Mononuclear cell (primary cell): Measurements from ENCODE around the gene HMX2. TPM values are rescaled to one million over a fixed set of nuclear protein-coding genes. Genes with fewer than 3 reads are reported as not detected.

ENCODE experiments used
- H3K27me3 ChIP-seq: 2 replicates; pipeline ENCODE4 v1.6.0; 2011; ENCODE audit warnings: low read length, control low read depth; ENCODE audit not compliant: insufficient read depth
- H3K4me1 ChIP-seq: 2 replicates; pipeline ENCODE4 v1.5.1; 2011; ENCODE audit warnings: mild to moderate bottlenecking, low read length, control low read depth; ENCODE audit not compliant: insufficient read depth
- H3K4me3 ChIP-seq: 2 replicates; pipeline ENCODE4 v1.5.1; 2011; ENCODE audit warnings: mild to moderate bottlenecking, low read length, moderate library complexity
- H3K9me3 ChIP-seq: 2 replicates; pipeline ENCODE4 v1.5.1; 2011; ENCODE audit warnings: low read depth, mild to moderate bottlenecking, control low read depth, low read length
- total RNA-seq: library from RNA; depleted of rRNA; stranded (reverse); fragments of >200 nt; gene quantifications from one replicate; pipeline ENCODE4 v1.2.3, GENCODE V29; 2012

Gene HMX2, protein sequence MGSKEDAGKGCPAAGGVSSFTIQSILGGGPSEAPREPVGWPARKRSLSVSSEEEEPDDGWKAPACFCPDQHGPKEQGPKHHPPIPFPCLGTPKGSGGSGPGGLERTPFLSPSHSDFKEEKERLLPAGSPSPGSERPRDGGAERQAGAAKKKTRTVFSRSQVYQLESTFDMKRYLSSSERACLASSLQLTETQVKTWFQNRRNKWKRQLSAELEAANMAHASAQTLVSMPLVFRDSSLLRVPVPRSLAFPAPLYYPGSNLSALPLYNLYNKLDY
- total RNA-seq, result not detected

DNA sequence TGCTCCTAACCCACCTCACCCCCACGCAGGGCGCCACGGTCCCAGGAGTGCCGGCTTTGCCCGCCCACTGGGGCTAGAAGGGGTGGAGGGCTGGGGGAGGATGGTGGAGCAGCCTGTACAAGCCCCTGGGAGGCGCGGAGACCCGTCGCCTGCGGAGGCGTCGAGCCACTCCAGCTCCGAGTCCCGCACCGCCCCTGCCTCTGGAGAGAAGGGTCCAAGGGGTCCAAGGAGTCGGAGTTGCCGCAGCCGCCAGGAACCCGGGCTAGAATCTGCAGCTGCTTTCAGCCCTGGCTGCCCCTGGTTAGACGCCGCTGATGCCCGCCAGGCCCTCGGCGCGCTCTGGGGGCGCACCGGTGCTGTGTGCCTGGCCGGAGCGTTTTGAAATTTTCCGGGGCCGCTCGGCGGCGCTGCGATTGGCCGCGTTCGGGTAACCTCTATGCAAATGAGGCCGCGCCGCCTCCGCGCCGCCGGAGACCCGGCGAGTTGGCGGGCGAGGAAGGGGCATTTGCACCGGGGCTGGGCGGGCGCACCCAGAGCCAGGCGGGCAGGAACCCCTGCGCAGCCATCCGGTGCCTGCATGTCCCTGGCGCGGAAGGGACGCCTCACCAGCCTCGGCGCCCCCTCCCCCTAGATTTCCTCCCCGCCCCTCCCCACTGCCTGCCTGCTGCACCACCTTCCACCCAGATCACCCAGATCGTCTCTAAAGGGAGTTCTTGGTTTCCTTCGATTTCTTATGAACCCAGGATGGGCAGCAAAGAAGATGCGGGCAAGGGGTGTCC lies at the start of gene HMX2:
TSS of gene HMX2 (plus strand) at position 502 of the 779 bp plus-strand sequence. CDS start at position 745, 243 bp downstream.
- Histone ChIP-seq H3K9me3 (no peaks in the 10 kb centered on the region), H3K4me1 (peaks cover 64% of the 10 kb centered on the region), H3K4me3 (no peak within 1 kb of the TSS), H3K27me3 (peaks cover 97% of the 10 kb centered on the region)

DNA sequence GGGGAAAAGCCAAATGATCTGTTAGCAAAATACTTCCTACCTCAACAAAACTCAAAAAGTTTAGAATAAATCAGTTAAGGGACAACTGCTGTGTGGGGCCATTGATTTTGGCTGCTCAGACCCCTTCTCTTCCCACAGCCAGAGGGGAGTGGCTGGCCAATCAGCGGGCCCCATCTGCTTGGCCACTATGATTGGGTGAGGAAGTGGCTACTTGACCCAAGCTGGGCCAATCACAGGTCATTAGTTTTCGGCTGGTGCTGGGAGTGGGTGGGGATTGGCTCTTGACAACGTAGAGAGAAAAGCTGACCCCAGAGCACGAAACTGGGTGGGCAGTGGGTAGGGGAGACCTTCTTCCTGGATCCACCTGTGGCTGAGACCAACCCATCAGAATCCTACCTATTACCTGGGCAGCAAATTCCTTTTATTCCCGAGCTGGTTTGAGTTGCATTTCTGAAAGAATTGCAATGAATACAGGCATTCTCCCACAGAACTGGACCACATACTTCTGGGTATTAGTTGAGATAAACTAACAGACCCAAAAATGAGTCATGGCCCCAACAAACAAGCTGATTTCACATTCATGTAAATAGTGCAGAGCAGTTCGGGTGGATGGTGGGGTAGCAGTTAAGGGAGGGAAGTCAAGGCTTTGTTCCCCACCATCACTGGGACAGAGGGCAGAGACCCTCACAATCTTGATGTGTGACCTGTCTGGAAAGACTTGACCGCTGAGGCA lies 47.7 kb upstream of the HMX2 start:
- Histone ChIP-seq H3K4me1 (no peaks in the 10 kb centered on the region), H3K4me3 (no peak overlapping the region), H3K9me3 (no peaks in the 10 kb centered on the region), H3K27me3 (no peaks in the 10 kb centered on the region)

DNA sequence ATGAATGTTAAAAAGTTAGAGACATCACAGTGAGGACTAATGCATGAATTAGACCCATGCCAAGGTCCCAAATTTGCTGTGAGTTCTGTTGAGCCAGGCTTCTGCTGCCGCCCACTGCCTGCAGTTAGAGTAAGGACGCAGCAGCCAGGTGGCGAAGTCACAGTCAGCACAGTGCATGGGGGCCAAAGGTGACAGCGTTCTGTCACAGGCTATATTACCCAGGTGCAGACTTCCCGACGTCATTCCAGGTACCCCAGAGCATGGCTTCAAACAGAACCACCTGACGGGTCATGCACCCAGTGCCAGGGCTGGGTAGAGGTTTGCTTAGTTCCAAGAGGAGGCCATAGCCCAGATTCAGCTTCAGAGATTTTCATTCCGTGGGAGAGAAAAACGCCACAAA lies 46.1 kb upstream of the HMX2 start:
- Histone ChIP-seq H3K4me3 (no peak overlapping the region), H3K9me3 (no peaks in the 10 kb centered on the region), H3K4me1 (no peaks in the 10 kb centered on the region), H3K27me3 (no peaks in the 10 kb centered on the region)

DNA sequence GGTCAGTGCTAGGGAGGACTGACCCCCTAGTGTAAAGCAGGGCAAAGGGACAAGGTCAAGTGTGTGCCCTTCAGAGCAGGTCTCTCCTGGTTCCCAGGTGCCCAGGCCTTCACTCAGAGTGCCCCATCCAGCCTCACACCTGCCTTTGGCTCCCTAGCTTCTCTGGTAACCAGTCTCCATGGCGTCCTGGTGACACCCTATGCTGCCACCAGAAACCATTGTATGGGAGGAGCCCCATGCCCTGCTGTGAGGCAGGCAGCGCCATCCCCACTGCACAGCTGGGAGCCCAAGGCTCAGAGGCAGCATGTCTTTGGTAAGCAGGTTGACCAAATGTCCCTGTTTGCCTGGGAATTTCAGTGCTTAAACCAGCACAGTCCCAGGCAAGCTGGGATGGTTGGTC lies 45.3 kb upstream of the HMX2 start:
- no peak overlapping the region for H3K4me3 ChIP-seq
- no peaks in the 10 kb centered on the region for H3K4me1 ChIP-seq
- no peaks in the 10 kb centered on the region for H3K27me3 ChIP-seq
- no peaks in the 10 kb centered on the region for H3K9me3 ChIP-seq

DNA sequence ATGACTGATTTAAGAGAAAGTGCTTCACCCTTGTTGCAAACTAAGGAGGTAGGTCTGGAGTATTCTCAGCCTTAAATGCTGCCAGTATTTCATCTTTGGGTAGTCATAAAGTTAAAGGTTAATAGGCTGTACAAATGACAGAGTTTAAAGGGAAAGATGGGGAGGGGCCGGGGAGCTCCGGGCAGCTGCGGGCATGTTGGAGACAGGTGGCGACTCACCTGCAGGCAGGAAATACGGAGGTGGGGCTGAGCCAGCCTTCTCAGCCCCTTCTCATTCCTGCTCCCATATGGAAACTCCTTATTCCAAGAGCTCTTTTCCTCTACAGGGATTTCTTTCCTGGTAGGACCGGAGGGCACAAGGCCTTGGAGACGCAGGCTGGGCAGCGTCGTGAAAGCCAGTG lies 44.0 kb upstream of the HMX2 start:
- no peaks in the 10 kb centered on the region for H3K9me3 ChIP-seq
- H3K4me3 ChIP-seq, result no peak overlapping the region
- no peaks in the 10 kb centered on the region for H3K27me3 ChIP-seq
- no peaks in the 10 kb centered on the region for H3K4me1 ChIP-seq

DNA sequence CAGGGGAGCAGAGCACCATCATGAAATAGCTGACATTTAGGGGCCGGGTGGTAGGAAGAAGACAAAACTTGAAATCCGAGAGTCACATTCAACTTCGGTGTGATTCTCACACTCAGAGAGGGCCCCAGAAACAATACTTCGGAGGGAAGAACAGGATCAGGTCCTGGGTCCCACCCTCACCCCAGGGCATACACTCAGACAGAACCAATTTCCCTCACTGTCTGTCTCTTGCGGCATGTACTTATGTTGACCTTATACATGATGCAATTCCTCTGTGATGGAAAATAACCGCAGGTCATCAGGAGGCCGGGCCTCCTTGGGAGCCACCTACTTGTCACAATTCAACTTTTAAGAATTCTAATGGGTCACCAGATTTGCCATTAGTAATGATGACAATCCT lies 38.5 kb upstream of the HMX2 start:
- Histone ChIP-seq H3K9me3 (no peaks in the 10 kb centered on the region), H3K4me3 (no peak overlapping the region), H3K27me3 (peaks cover 2% of the 10 kb centered on the region), H3K4me1 (no peaks in the 10 kb centered on the region)

DNA sequence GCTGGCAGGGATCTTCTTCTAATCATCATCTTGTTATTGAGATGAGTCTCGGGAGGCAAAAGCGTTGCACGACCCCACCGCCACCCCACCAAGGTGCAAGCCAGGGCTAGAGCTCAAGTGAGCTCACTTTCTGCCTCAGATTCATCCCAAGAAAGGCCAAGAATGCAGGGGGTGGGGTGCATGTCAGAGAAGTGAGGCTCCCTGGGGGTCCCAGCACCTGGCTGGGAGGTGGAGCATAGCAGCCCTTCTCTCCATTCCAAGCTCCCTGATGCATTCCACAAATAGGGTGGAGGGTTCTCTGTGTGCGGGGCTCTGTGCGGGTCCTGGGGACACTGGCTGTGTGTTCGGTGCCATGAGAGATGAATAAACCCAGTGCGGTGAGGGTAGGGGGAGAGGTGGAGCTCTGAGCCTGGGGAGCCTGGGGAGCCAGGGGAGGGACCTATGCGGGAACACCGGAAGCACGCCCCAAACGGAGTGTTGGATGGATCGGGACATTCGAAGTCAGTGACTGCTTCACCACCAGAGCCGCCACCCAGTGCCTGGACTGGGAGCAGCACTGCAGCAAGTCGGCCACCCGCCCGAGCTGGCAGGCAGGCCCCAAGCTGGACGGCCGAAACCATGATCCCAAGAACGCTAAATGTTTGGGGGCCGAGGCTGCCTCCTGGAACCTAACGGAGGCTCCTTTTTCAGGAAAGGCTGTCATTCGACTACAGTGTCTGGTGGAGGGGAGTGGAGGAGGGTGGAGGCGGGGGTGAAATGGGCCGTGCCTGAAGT lies 30.1 kb upstream of the HMX2 start:
- peaks cover 34% of the 10 kb centered on the region for H3K27me3 ChIP-seq
- H3K4me1 ChIP-seq, result no peaks in the 10 kb centered on the region
- H3K9me3 ChIP-seq, result no peaks in the 10 kb centered on the region
- no peak overlapping the region for H3K4me3 ChIP-seq

DNA sequence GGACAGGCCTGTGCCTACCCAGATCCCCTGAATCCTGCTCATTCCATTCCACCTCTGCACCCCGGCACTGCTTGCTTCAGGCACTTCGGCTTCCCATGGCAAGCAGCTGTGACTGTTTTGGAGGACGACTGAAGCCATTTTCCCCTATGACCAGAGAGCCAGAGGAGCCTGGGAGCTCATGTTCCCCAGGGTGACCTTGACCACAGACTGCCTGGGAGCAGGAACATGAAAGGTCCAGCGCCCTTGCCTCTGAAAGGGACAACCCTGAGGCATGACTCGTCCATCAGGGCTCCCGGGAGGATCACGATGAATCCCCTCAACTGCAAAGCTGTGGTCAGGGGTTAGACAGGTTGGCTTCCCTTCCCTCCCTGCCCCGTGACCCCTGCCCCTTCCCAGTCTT lies 28.9 kb upstream of the HMX2 start:
- no peaks in the 10 kb centered on the region for H3K4me1 ChIP-seq
- H3K9me3 ChIP-seq, result no peaks in the 10 kb centered on the region
- peaks cover 37% of the 10 kb centered on the region for H3K27me3 ChIP-seq
- H3K4me3 ChIP-seq, result no peak overlapping the region

DNA sequence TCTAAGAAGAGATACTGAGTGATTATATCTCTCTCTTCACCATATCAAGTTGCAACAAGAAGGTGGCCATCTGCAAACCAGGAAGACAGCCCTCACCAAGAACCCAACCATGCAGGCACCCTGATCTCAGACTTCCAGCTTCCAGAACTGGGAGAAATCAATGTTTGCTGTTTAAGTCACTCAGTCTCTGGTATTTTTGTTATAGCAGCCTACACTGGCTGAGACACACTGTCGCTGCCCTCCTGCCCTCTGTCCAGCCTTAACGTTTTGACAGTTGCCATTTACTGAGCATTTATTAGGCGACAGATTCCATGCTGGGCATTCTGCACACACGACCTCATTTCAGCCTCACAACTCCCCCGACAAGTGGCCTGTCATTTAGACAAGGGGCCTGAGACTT lies 21.7 kb upstream of the HMX2 start:
- no peaks in the 10 kb centered on the region for H3K4me1 ChIP-seq
- no peaks in the 10 kb centered on the region for H3K9me3 ChIP-seq
- peaks cover 59% of the 10 kb centered on the region for H3K27me3 ChIP-seq
- no peak overlapping the region for H3K4me3 ChIP-seq

DNA sequence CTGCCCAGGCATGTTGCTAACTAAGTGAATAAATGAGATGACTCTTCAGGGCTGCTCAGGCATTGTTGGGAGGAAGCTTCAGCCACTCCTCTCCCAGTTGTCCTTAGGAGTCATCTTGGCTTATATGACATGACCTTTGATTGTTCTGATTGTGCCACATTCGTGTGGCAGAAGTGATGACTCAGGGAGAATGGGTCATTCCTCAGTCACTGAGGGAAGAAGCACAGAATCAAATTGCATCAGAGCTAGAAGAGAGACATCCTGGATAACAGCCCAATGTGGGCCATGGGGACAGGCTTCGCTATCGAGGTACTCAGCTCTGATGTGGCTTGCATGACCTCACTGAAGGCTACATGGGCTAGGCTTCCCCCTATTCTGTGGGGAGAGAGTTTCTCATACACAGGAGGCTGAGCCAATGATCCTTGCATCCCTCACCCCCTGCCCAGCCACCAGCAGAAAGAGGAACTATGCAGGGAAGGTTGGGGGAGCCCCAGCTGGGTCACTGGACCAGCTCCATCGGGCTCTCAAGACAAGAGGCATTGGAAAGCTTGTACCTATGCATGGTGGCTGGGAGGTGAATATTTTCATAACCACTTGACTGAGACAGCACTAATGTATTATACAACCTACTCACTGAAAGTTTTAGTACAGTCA lies 18.2 kb upstream of the HMX2 start:
- H3K4me3 ChIP-seq, result no peak overlapping the region
- peaks cover 22% of the 10 kb centered on the region for H3K4me1 ChIP-seq
- no peaks in the 10 kb centered on the region for H3K9me3 ChIP-seq
- peaks cover 84% of the 10 kb centered on the region for H3K27me3 ChIP-seq

DNA sequence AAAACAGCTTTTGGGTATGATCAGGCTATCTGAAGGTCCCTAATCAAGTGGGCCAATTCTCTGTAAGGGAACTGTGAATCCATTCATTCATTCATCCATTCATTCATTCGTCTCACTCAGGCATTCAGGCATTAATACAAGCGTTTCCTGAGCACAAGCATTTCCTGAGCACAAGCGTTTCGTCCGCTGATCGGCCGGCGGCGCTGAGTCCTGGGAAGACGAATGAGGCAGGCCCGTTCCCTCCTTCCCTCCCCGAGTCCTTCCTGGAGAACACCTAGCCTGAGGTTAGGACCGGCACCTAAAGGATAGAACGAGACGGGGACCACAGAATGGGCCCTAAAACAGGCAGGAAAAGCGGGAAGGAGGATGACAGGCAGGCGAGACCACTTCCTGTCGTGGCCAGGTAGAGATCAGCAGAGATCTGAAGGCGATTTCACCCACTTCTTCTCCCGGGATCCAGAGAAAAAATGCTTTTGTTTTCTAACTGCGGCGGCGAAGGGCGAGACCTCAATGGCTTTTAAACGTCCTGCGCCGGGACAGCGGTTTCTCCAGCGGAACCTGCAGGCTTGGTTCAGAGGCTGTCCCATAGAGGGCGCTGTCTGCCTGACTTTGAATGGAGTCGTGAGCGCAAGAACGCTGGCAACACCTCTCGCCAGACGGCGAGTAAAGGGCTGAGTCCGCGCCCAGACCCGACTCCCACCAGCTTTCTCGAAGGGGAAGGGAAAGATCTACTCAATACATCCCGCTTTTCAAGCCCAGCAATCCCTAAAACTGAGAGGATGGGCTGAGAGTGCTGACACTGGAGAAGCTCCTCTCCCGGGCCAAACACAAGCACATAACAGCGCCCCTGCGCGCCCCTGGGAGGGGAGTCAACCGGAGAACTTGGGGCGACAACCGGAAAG lies 15.1 kb upstream of the HMX2 start:
- Histone ChIP-seq H3K4me3 (no peak overlapping the region), H3K4me1 (peaks cover 52% of the 10 kb centered on the region), H3K9me3 (no peaks in the 10 kb centered on the region), H3K27me3 (peaks cover 94% of the 10 kb centered on the region)

DNA sequence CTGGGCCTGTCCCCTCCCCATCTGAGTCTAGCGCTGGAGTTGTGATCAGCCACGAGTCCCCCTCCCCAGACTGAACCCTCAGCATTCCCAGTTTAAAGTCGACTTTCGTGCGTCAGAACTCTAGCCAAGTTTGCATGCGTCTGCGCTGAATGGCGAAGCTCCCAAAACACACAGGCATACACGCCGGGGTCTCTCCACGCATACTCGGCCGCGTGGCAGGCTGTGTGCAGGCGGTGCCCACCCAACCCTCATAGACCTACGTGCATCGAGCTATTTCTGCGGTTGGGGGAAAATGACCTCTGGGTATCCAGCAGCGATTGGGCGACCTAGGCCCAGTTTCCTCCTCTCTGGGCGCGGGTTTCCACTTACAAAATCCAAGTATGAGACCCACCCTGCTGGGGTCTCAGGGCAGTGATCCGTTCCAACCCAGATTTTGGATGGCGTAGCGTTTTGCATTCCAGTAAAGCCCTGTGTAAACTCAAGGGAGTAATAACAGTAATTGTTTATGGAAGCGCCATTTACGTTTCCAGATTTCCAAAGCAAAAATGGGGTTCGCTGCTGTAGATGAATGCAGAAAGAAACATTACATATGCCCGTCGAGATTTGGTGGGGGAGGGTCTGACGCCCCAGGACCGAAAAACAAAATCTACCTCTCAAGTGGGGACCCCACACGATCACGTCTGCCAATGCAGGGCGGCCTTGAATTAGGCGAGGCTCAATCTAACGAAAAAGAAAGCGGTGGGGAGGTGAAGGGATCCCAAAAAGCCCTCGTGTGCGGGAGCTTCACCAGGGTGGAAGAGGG lies 14.2 kb upstream of the HMX2 start:
- H3K27me3 ChIP-seq, result peaks cover 95% of the 10 kb centered on the region
- H3K4me1 ChIP-seq, result peaks cover 52% of the 10 kb centered on the region
- H3K9me3 ChIP-seq, result no peaks in the 10 kb centered on the region
- no peak overlapping the region for H3K4me3 ChIP-seq

DNA sequence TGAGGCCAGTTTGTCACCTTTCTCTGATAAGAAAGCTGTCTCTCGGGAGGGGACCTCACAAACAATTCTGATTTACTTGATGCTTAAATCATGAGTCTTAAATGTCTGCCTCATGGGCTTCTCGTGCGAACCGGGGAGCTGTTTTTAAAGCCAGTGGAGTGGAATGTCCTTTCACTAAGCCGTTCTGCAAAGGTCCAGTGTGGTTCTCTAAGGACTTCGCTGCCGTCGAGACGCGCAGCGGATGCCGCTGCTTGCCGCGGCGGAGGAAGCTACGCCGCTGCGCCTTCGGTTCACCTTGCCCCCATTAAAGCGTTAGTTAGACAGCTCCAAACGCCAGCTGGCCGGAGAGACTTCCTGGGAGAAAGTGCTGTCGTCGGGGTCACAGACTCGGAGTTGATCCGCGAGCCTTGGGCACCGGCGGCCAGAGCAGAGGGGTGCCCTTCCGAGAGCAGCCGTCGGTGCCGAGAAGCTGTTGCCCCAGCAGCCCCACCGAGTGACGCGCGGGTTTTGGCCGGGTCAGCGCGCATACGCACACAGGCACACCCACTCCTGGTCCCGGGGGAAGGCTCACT lies 13.5 kb upstream of the HMX2 start:
- no peak overlapping the region for H3K4me3 ChIP-seq
- no peaks in the 10 kb centered on the region for H3K9me3 ChIP-seq
- H3K27me3 ChIP-seq, result peaks cover 95% of the 10 kb centered on the region
- peaks cover 52% of the 10 kb centered on the region for H3K4me1 ChIP-seq
